Fibroblast of upper back skin (primary cell): Measurements from ENCODE around the gene TFF1.
A peak's percentile ranks its signal among the peaks of the same experiment; 100 is the strongest.

ENCODE experiments used
- DNase-seq: peaks from one replicate; pipeline ENCODE4 v3.0.0-alpha.2; 2013

Gene TFF1

DNA sequence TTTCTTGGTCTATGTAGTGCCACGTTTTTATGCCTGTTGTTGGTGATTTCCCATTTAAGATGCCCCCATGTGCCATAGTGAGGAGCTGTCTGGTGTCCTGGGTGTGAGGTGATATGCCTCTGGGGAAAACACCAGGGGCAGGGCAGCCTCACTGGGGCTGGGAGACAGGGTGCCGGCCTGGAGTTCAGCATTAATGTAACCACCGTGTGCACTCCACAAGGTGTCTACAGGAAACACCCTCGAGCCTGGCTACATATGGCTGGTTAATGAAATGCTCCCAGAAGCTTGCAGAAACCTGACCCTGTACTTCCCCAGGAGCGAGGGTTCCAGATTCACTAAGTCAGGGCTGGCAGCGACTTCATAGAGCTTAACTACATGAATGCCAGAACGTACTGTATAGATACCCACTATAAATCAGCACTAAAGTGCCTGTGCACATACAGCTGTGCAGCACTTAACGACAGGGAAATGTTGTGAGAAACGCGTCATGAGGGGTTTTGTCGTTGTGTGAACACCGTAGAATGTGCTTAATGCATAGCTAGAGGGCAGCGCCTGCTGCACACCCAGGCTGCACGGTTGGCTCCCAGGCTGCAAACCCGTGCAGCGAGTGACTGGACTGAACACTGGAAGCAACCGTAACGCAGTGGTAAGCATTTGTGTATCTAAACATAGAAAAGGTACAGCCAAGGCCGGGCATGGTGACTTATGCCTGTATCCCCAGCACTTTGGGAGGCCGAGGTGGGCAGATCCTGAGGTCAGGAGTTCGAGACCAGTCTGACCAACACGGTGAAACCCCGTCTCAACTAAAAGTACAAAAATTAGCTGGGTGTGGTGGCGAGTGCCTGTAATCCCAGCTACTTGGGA, 25.9 kb downstream of the TFF1 start:
- no peak for DNase-seq

- no peak for DNase-seq
Observed at GRCh38 chr21:42338729-42339715, 27.3 kb downstream of the TFF1 start.

DNA sequence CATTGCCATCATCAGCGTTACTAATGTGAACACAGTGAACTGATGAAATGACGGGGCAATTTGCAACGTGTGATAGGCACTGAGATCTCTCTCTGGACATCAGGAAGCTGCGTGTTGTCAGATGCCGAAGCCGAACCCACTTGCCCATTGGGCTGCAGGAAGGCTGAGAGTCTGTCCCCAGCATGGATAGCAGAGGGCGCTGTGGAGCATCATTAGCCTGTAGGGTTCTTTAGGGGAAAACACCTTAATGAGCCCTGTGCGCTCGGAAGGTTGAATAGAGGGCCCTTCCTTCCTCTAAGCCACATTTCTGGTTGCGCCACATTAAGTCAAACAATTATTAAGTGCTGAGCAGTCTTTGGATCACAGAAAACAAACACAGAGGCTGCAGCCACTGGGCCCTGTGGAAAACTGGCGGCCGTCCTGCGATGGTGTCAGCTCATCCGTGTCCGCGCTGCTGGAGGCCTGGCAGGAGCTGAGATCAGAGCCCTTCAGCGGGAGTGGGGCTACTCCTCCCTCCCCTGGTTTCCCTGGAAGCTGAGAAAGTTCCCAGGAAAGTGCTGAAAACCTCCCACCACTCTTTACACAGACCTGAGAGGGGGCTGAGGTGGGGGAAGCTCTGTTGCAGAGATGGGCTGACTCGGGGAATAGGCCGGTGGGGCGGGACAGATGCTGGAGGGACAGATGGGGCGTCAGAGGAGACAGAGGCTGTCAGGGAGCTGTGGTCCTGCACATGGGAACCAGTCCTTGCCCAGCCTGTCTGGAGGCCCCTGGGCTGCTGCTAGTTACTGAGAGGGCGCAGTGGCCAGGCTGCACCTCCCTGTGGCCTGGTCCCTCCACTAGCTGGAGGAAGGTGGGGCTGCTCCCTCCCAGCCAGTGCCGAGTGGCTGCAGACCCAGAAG, 28.3 kb downstream of the TFF1 start:
- DNase-seq: peak; percentile 37

DNA sequence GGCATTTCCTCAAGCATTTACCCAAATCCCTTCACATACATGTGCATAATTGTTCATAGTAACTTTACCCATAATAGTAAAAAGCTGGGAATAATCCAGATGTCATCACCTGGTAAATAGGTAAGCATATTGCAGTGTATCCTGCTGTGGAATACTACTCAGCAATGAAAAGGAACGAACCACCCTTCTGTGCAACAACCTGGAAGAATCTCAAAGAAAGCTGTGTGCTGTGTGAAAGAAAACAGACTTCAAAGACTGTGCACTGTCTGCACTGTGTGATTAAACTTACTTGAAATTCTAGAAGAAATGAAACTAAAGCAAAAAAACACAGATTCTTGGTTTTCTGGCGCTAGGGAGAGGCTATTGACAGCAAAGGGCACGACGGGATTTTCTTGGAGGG, 29.1 kb downstream of the TFF1 start:
- DNase-seq: no peak

GRCh38 chr21:42336054-42336453, 30.3 kb downstream of the TFF1 start:
- peak; percentile 7 for DNase-seq

GRCh38 chr21:42332557-42333317, 33.6 kb downstream of the TFF1 start:
- no peak for DNase-seq

- DNase-seq: no peak
Observed at GRCh38 chr21:42331660-42332059, 34.7 kb downstream of the TFF1 start.

DNA sequence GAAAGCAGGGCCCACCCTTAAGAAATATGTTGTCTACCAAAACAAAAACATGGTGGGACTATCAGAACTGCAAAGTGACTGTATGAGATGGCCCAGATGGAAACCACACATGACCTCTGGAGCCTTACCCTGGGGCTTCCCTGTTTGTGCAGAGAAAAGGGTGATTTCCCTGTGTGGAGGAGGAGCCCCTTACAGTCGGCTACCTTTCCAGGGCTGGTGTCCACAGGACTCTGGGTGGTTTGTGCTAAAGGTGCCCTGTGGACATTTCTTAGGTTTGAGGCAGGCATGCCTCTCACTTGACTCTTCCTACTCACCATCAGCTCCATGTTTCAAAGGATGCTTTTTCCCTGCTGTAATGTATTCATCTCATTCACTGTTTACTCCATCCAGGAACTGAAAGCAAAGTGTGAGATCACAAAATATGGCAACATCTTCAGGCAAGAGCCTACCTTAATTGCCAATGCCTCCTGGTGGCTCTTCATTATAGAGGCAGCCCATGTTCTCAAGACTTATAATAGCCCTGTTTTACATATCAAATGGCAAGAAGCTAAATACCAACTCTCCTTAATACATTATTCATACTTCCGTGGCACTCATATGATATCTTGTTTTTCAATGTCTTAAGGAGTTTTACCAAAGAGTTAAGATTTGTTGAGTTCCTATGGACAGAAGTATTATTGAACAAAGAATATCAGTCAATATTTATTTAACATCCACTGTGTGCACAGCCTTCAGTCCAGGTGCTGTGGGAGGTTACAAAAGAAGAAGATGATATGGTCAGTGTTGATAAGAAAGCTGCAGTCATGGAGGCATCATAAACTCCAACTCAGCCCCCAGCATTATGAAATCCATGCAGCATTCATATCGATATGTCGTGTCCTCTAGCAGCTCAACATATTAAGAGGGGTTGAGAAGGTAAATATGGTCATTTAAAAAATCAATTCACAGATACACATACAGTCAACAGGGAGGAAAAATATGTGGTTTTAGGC, 35.7 kb downstream of the TFF1 start:
- no peak for DNase-seq

DNA sequence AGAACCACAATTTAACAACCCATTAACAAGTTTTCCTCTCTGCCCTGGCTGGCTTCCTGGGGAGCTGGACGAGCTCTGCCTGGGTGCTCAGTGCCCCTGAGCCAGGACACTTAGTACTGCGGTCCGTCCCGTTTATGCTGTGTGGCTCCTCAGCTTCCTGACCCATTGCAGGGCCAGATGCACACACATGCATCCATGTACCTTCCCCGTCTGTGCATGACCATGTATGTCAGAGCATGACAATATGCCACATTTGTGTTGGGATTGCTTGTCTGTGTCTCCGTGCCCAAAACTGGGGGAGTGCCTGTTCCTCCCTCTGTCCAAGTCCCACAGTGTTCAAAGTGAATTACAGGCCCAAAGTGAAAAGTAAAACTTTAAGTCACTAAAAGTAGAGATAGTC, 41.4 kb downstream of the TFF1 start:
- no peak for DNase-seq

DNA sequence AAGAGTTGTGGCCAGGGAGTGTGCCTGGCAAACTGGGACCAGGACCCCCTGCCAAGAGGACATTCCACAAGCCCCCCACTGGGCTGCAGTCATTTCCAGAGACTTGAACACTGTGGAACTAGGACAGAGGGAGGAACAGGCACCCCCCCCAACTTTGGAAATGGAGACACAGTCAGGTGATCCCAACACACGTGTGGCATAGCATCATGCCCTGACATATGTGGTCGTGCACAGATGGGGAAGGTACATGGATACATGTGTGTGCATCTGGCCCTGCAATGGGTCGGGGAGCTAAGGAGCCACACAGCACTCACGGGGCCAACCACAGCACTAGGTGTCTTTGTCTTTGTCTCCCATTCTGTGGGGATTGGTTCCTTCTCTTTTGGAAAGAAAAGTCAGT, 44.5 kb downstream of the TFF1 start:
- no peak for DNase-seq

DNA sequence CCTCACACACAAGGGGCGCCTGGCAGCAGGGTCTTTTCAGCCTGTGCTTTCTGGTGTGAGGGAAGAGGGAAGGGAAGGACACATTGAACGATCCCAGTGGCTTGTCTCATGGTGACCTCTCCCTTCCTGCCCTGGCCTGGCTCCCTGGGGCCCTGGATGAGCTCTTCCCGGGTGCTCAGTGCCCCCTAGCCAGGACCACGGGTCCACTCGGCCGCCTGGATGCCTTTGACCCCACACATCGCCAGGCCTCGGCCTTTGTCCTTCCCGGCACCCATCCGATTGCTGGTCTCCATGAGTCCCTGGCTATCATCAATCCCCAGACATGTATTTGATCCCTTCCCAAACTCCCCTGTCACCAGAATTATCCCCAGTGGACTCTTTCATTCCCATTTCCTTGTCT, 45.1 kb downstream of the TFF1 start:
- no peak for DNase-seq

DNA sequence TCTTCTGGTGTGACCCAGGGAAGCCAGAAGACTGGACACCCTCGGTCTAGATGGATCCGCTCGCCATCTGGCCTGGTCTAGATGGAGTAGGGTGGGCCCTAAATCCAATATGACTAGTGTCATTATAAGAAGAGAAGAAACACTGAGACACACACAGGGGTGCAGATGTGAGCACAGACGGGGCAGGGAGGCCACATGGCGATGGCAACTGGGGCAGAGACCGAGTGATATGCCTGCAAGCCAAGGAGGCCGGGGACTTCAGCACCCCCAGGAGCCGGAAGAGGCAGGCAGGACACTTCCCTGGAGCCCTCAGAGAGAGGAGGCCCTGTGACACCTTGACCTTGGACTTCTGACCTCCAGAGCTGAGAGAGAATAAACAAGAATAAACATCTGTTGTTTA, 45.5 kb downstream of the TFF1 start:
- DNase-seq: no peak

DNA sequence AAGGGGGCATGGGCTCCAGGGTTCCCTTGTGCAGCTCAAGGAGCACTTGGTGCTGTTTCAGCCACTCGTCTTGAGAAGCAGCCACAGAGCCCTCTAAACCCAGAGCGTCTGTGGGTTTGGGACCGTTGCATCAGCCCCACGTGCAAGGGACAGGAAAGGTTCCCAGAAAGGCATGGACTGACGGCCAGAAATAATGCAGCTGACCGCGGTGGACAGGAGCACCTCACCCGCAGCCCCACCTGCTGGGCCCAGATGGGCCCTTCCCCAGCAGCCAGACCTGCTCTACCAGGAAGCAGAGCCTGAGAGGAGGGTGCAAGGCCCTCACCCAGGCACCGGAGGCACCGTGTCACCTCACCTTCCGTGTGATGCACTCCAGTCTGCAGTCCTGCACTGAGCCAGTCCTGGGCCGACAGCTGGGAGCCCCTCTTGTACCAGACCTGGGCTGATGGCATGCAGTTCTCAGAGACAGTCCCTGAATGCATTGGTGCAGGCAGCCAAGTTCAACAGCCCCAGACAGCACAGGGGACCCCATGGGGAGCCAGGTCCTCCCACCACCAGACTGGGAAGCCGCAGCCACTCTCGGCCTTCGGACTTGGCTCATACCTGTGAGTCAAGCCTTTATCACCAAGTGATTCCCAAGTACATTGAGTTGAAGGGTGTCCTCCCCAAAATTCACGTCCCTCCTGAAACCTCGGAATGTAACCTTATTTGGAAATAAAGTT, 46.3 kb downstream of the TFF1 start:
- DNase-seq: no peak

DNA sequence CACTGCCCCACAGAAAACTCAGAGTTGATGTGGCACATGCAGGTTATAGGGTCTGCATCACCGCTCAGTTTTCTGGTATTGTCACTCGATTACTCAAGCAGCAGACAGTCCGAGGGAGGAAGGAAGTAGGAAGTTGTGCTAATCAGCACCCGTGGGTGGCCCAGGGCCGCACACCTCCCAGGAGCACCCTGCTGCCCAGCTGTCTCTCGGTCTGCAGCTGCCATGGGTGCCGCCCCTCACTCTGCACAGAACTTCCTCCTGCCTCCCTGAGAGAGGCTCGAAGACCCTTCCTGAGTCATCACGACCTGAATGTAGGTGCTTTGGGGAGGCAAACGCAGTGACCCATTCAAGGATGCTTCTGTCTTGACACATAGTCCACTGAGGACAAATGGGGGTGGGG, 47.0 kb downstream of the TFF1 start:
- no peak for DNase-seq

- DNase-seq: no peak
Observed at GRCh38 chr21:42317826-42318746, 48.2 kb downstream of the TFF1 start.

GRCh38 chr21:42317341-42317741, 49.0 kb downstream of the TFF1 start:
- DNase-seq: no peak

DNA sequence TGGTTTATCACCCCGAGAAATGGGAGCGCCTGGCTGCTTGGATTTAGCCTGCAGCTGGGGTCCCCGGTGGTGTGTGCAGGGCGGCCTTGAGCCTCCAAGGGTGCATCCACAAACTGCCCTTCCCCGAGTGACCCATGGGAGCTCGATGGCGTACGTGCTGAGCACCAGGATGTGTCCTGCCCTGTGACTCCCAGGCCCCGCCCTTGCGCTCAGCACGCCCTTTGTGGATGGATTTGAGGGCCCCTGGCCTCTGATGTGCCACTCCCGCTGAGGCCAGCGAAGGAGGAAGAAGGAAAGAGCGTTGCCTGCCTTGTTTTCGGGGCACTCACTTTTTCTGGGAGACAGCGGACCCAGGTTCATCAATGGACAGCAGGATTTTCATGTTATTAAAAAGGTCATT, 49.4 kb downstream of the TFF1 start:
- DNase-seq: no peak

DNA sequence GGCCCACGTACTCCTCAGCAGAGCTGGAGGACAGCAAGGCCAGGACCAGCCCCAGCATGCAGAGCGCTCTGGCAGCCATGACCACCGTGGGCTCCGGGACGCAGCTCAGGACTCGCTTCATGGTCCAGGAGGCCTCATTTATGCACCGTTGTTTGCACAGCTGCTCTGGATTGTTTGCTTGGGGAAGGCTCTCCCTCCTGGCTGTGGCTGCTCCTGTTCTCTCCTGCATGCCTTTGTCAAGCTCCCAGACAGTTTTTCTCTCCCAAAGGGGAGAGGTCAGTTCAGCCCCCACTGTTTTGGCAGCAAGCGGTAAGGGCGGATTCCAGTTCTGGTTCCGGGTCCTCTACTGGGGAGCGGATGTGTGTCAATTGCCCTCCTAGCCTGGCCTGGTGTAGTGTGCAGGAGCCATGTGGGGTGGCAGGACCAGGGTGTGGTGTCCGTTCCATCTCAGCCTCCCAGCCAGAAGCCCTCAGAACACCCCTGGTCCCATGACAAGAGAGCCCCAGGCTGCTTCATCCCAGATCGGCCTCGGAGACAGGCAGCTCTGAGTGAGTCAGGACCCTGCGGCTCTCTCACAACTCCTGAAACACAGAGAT, 50.9 kb downstream of the TFF1 start, which contains the start of gene TFF3:
TSS of gene TFF3 (minus strand) at position 114 of the 596 bp plus-strand sequence. CDS start at position 79, 35 bp downstream.
- DNase-seq: no peak
